ENCODE measurements around the gene PLEKHA7. TPM values are rescaled to one million over a fixed set of nuclear protein-coding genes. Genes with fewer than 3 reads are reported as not detected.

The PLEKHA7 gene
- total RNA-seq, 1 experiment from 2014 or later, result 18.4 TPM

- Histone ChIP-seq H3K27me3 (ENCODE audit: low read length) (no peaks in the 10 kb centered on the region), H3K4me1 (ENCODE audit: insufficient read depth, low read length) (peaks cover 29% of the 10 kb centered on the region), H3K79me2 (ENCODE audit: low read length) (no peaks in the 10 kb centered on the region), H3K36me3 (ENCODE audit: low read depth, low read length) (no peaks in the 10 kb centered on the region; the same call in 1 of the 2 replicates), H3K4me3 (ENCODE audit: low read length) (no peak overlapping the region), H3F3A (ENCODE audit: low read length, unreplicated experiment) (no peaks in the 10 kb centered on the region), H3K9me2 (replicated peaks; ENCODE audit: low read length) (no peaks in the 10 kb centered on the region), H3K9me3 (ENCODE audit: low read length) (no peaks in the 10 kb centered on the region), H3K27ac (ENCODE audit: low read length) (no peak overlapping the region), H2AFZ (ENCODE audit: low read length) (no peak overlapping the region), H3K9ac (ENCODE audit: low read length) (no peak overlapping the region), H4K20me1 (ENCODE audit: low read length) (no peaks in the 10 kb centered on the region), H3K4me2 (ENCODE audit: low read length) (no peak overlapping the region)
- ATAC-seq, result no peak
- POLR2A ChIA-PET (ENCODE audit: unreplicated experiment), result no interaction called here
- CTCF ChIA-PET, result no interaction called here
- TF ChIP-seq EZH2phosphoT487 (IDR thresholded peaks at IDR 0.05; ENCODE audit: borderline replicate concordance, low read length), result no peak
- no peak for TF ChIP-seq CTCF (conservative IDR thresholded peaks at IDR 0.05; ENCODE audit: low read depth, low read length)
- no peak for TF ChIP-seq EZH2 (IDR thresholded peaks at IDR 0.05; ENCODE audit: low read length, unreplicated experiment)
- intact Hi-C loops (cut with micrococcal nuclease), result no loop called here
- no TSS peak for BruUV-seq (replicated peaks)
- DNase-seq, result no peak
Measured at GRCh38 chr11:16816358-16817270, 197.6 kb downstream of the PLEKHA7 start.

- Histone ChIP-seq H3K9me3 (ENCODE audit: low read length) (no peaks in the 10 kb centered on the region), H4K20me1 (ENCODE audit: low read length) (no peaks in the 10 kb centered on the region), H3K36me3 (ENCODE audit: low read depth, low read length) (no peaks in the 10 kb centered on the region; the same call in 1 of the 2 replicates), H3F3A (ENCODE audit: low read length, unreplicated experiment) (no peaks in the 10 kb centered on the region), H3K4me1 (ENCODE audit: insufficient read depth, low read length) (peaks cover 25% of the 10 kb centered on the region), H3K9me2 (replicated peaks; ENCODE audit: low read length) (no peaks in the 10 kb centered on the region), H3K27me3 (ENCODE audit: low read length) (no peaks in the 10 kb centered on the region), H3K27ac (ENCODE audit: low read length) (no peak overlapping the region), H3K4me2 (ENCODE audit: low read length) (no peak overlapping the region), H3K4me3 (ENCODE audit: low read length) (no peak overlapping the region), H2AFZ (ENCODE audit: low read length) (no peak overlapping the region), H3K9ac (ENCODE audit: low read length) (no peak overlapping the region), H3K79me2 (ENCODE audit: low read length) (no peaks in the 10 kb centered on the region)
- ChIA-PET CTCF (no interaction called here), POLR2A (ENCODE audit: unreplicated experiment) (no interaction called here)
- no peak for TF ChIP-seq CTCF (conservative IDR thresholded peaks at IDR 0.05; ENCODE audit: low read depth, low read length)
- TF ChIP-seq EZH2phosphoT487 (IDR thresholded peaks at IDR 0.05; ENCODE audit: borderline replicate concordance, low read length), result no peak
- TF ChIP-seq EZH2 (IDR thresholded peaks at IDR 0.05; ENCODE audit: low read length, unreplicated experiment), result no peak
- no TSS peak for BruUV-seq (replicated peaks)
- ATAC-seq (no peak), DNase-seq (no peak)
- intact Hi-C loops (cut with micrococcal nuclease), result no loop called here
Measured at GRCh38 chr11:16815047-16815767, 199.0 kb downstream of the PLEKHA7 start.

Data from PC-3 (cell line).